AG04450 (cell line): Measurements from ENCODE around the gene MTIF2. TPM values are rescaled to one million over a fixed set of nuclear protein-coding genes. Genes with fewer than 3 reads are reported as not detected.
"Not testable (repeated sequence)": the region's sequence is repeated elsewhere in the genome, so short reads cannot be mapped to it uniquely, and the experiment has no call there.

Experiments used
- CTCF ChIA-PET: fragments of 300-600, 350-600 bp; formaldehyde crosslinking; extraction: SDS; loops from one replicate; lab custom pipeline; 2022; ENCODE audit warnings: antibody characterized with exemption, inconsistent platforms; lab: Charles Lee
- POLR2A ChIA-PET: fragments of 350-600 bp; formaldehyde crosslinking; extraction: SDS; loops from one replicate; lab custom pipeline; 2021; ENCODE audit warnings: antibody characterized with exemption, inconsistent platforms; lab: Yijun Ruan, JAX
- DNase-seq: peaks from one replicate; pipeline ENCODE4 v3.0.0-alpha.2; 2011; ENCODE audit warnings: low read depth, low spot score
- H3K27ac ChIP-seq: one replicate; pipeline ENCODE4 v1.5.1; 2012; ENCODE audit warnings: low read depth, low read length, control low read depth
- H3K27me3 ChIP-seq: one replicate; pipeline ENCODE4 v1.6.0; 2012; ENCODE audit warnings: low read length; ENCODE audit not compliant: control insufficient read depth, insufficient read depth
- H3K4me3 ChIP-seq: 2 replicates; pipeline ENCODE4 v1.5.1; 2011; ENCODE audit warnings: mild to moderate bottlenecking, low read depth, low read length, control low read depth
- H3K9me3 ChIP-seq: 2 replicates; pipeline ENCODE4 v1.5.1; 2012; ENCODE audit warnings: low read length; ENCODE audit not compliant: control insufficient read depth, insufficient read depth
- polyA plus RNA-seq: library from polyadenylated mRNA; depleted of rRNA; stranded (reverse); fragments of >200 nt; gene quantifications from 2 replicates; pipeline ENCODE4 v1.2.3, GENCODE V29; 2011
- TF ChIP-seq, protein P1 (sequence below): IDR thresholded peaks from 2 replicates; pipeline ENCODE4 v1.5.1; 2011; ENCODE audit warnings: low read depth, low read length, control low read depth, inconsistent platforms

Gene MTIF2
- polyA plus RNA-seq, 1 experiment = 28.7 TPM

DNA sequence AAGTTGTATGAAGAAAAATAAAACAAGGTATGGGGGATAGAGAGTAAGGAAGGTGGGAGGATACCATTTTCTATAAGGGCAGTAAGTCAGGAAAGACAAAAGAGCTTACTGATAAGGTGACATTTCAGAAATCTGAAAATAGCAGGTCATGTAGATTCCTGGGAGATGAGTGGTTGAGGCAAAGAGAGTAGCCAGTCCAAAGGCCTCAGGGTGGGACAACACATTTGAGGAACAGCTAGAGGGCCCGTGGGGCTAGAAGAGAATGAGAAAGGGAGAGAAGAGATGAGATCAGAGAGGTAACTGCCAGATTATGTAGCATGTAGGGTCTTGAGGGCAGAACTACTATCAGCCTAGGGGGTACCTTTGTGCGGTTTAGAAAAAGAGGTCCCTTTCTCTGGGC, 39.8 kb downstream of the MTIF2 start:
- H3K27me3 ChIP-seq = no peaks in the 10 kb centered on the region
- no peak for DNase-seq
- H3K9me3 ChIP-seq = peaks cover 3% of the 10 kb centered on the region; the same call in 1 of the 2 replicates
- ChIA-PET CTCF (no interaction called here), POLR2A (no interaction called here)
- TF ChIP-seq, protein P1, sequence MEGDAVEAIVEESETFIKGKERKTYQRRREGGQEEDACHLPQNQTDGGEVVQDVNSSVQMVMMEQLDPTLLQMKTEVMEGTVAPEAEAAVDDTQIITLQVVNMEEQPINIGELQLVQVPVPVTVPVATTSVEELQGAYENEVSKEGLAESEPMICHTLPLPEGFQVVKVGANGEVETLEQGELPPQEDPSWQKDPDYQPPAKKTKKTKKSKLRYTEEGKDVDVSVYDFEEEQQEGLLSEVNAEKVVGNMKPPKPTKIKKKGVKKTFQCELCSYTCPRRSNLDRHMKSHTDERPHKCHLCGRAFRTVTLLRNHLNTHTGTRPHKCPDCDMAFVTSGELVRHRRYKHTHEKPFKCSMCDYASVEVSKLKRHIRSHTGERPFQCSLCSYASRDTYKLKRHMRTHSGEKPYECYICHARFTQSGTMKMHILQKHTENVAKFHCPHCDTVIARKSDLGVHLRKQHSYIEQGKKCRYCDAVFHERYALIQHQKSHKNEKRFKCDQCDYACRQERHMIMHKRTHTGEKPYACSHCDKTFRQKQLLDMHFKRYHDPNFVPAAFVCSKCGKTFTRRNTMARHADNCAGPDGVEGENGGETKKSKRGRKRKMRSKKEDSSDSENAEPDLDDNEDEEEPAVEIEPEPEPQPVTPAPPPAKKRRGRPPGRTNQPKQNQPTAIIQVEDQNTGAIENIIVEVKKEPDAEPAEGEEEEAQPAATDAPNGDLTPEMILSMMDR = no peak
- no peak overlapping the region for H3K4me3 ChIP-seq
- no peak overlapping the region for H3K27ac ChIP-seq

DNA sequence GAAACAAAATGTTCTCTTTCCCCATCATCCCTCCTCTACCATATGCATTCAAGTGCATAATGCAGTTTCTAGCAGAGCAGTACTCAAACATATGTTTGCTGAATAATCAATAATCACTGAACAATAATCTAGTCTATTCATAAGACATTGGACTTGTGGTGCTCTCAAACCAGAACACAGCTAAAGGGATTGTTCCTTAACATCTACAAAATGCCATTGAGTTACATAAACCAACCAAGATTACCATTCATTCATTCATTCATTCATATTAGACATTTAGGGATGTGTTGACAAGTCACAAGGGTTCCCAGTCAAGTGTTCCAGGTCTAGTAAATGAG, 40.8 kb downstream of the MTIF2 start:
- TF ChIP-seq, protein P1 = no peak
- Histone ChIP-seq H3K27ac (no peak overlapping the region), H3K27me3 (no peaks in the 10 kb centered on the region), H3K9me3 (peaks cover 3% of the 10 kb centered on the region; the same call in 1 of the 2 replicates), H3K4me3 (no peak overlapping the region)
- no peak for DNase-seq
- POLR2A ChIA-PET = no interaction called here
- CTCF ChIA-PET = no interaction called here

DNA sequence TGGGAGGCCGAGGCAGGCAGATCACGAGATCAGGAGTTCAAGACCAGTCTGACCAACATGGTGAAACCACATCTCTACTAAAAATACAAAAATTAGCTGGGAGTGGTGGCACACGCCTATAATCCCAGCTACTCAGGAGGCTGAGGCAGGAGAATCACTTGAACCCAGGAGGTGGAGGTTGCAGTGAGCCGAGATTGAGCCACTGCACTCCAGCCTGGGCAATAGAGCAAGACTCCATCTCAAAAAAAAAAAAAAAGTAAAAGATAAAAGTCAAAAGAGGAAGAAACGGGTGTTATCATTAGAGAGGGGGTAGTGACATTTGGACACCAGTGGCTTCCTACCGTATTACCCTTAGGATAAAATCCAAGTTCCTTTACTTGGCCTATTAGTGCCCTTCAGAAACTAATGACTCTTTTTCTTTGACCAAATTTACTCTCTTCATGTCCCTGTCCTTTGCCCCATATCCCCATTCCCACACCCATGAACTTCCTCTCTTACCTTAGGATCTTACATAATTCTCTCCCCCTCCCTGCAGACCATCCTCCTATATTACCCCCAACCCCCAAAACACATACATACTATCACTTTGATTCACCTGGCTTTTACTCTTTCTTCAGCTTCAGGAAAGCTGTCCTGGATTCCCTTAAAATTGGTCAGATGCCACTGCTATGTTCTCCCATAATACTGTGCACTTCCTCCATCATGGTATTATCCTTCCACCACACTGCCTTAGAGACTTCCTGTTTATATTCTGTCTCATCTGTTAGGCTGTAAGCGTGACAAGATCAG, 41.4 kb downstream of the MTIF2 start:
- H3K4me3 ChIP-seq, DNase-seq, H3K9me3 ChIP-seq, H3K27me3 ChIP-seq, POLR2A ChIA-PET, H3K27ac ChIP-seq: not testable (repeated sequence)
- CTCF ChIA-PET = interaction anchor here (0.6 to 0.7 kb wide), 2 partner anchors 204 to 236 kb away, joined by 3 to 8 read pairs; no protein-coding TSS in a partner anchor

DNA sequence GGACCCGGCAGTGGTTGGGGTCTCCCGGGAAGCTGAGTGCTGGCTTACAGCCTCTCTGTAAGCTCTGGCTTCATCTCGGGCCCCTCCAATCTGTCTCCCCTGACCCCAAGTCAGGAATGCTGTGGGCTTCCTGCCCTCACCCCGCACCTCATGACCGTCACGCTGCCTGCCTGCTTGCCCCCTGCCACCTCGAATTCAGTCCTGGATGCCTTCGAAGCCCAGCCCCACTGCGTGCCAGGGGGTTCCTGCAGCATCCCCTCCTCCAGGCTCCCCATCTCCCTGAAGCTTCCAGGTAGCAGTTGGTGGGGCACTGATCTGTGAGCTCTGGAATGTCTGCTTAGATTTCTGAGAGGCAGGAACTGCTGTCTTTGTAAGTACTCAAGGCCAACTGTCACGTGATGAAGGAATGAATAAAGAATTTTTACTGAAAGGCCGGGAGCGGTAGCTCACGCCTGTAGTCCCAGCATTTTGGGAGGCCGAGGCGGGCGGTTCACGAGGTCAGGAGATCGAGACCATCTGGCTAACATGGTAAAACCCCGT, 43.5 kb downstream of the MTIF2 start:
- H3K27me3 ChIP-seq = no peaks in the 10 kb centered on the region
- DNase-seq = no peak
- H3K27ac ChIP-seq = no peak overlapping the region
- H3K9me3 ChIP-seq = peaks cover 3% of the 10 kb centered on the region; the same call in 1 of the 2 replicates
- no peak overlapping the region for H3K4me3 ChIP-seq
- ChIA-PET POLR2A (no interaction called here), CTCF (interaction anchor here (1.2 kb wide), 1 partner anchor 1118 kb away, joined by 3 read pairs; no protein-coding TSS in a partner anchor)
- TF ChIP-seq, protein P1 = no peak

DNA sequence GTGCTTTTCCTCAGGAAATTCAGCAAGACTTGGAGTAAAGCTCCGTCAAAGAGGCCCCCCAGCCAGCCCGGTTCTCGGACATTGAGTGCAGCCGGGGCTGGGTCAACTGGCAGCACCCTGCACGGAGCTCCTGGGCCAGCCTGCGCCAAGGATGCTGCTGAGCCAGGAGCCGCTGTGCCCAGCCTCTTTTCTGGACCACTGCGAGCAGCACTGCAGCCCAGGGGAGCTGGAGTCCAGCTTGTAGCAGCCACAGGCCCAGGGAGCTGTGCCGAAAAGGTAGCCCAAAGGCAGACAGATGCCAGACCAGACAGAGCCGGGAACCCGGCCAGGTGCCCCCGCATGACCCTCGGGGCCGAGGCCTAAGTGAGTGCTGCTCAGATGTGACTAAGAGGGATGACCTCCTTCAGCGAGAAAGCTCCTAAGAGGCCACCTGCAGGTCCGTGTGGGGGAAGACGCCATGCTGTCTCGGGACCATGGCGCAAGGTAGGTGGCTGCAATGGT, 44.2 kb downstream of the MTIF2 start:
- ChIA-PET CTCF (interaction anchor here (1.2 kb wide), 1 partner anchor 1118 kb away, joined by 3 read pairs; no protein-coding TSS in a partner anchor), POLR2A (no interaction called here)
- DNase-seq = no peak
- Histone ChIP-seq H3K9me3 (peaks cover 3% of the 10 kb centered on the region; the same call in 1 of the 2 replicates), H3K4me3 (no peak overlapping the region), H3K27me3 (no peaks in the 10 kb centered on the region), H3K27ac (no peak overlapping the region)
- TF ChIP-seq, protein P1 = no peak
